Activated naive CD8-positive, alpha-beta T cell treated with anti-CD3 and anti-CD28 coated beads, Interleukin-2, amount 50 U/mL, for 16 hours (primary cell): Measurements from ENCODE around the gene USP40.

Source experiments
- DNase-seq: peaks from one replicate; pipeline ENCODE4 v3.0.0-alpha.2; 2020; ENCODE audit warnings: low read depth, low spot score

Gene USP40

GRCh38 chr2:233426619-233427342 lies 139.8 kb downstream of the USP40 start:
- peak; percentile 30 for DNase-seq
